Measurements from ENCODE around the gene APOH.
"Not testable (repeated sequence)": the region's sequence is repeated elsewhere in the genome, so short reads cannot be mapped to it uniquely, and the experiment has no call there.

The APOH gene

GRCh38 chr17:66228887-66229782, at the start of gene APOH:
APOH (minus strand) TSS chr17:66229415; CDS start chr17:66229379, 36 bp downstream.
- no peak for DNase-seq

- DNase-seq: no peak
Measured at GRCh38 chr17:66277191-66277590, 48.0 kb upstream of the APOH start.

- DNase-seq: no peak
Measured at GRCh38 chr17:66276328-66276937, 47.2 kb upstream of the APOH start.

- DNase-seq: no peak
Measured at GRCh38 chr17:66275651-66276050, 46.4 kb upstream of the APOH start.

- DNase-seq: no peak
Measured at GRCh38 chr17:66273586-66273848, 44.3 kb upstream of the APOH start.

GRCh38 chr17:66272811-66273585, 43.8 kb upstream of the APOH start:
- no peak for DNase-seq

- no peak for DNase-seq
Measured at GRCh38 chr17:66271512-66271911, 42.3 kb upstream of the APOH start.

- DNase-seq: no peak
Measured at GRCh38 chr17:66270106-66270505, 40.9 kb upstream of the APOH start.

GRCh38 chr17:66268247-66268927, 39.2 kb upstream of the APOH start:
- no peak for DNase-seq

GRCh38 chr17:66264696-66265095, 35.5 kb upstream of the APOH start:
- DNase-seq: no peak

- DNase-seq: no peak
Measured at GRCh38 chr17:66262767-66263166, 33.6 kb upstream of the APOH start.

GRCh38 chr17:66260688-66261087, 31.5 kb upstream of the APOH start:
- no peak for DNase-seq

GRCh38 chr17:66260275-66260674, 31.1 kb upstream of the APOH start:
- no peak for DNase-seq

GRCh38 chr17:66255527-66255971, 26.3 kb upstream of the APOH start:
- no peak for DNase-seq

- no peak for DNase-seq
Measured at GRCh38 chr17:66255112-66255511, 25.9 kb upstream of the APOH start.

- not testable (repeated sequence) for DNase-seq
Measured at GRCh38 chr17:66253458-66253857, 24.2 kb upstream of the APOH start.

GRCh38 chr17:66250686-66251085, 21.5 kb upstream of the APOH start:
- no peak for DNase-seq

GRCh38 chr17:66248285-66248684, 19.1 kb upstream of the APOH start:
- no peak for DNase-seq

- no peak for DNase-seq
Measured at GRCh38 chr17:66241839-66242238, 12.6 kb upstream of the APOH start.

GRCh38 chr17:66240630-66241029, 11.4 kb upstream of the APOH start:
- no peak for DNase-seq

GRCh38 chr17:66240013-66240412, 10.8 kb upstream of the APOH start:
- DNase-seq: no peak

- DNase-seq: no peak
Measured at GRCh38 chr17:66235377-66235994, 6.3 kb upstream of the APOH start.

GRCh38 chr17:66234611-66235010, 5.4 kb upstream of the APOH start:
- no peak for DNase-seq
